Ecto neural progenitor cell (in vitro differentiated cells): Measurements from ENCODE around the gene KCNQ5.
"Not testable (repeated sequence)": the region's sequence is repeated elsewhere in the genome, so short reads cannot be mapped to it uniquely, and the experiment has no call there.

Source experiments
- DNase-seq: peaks from one replicate; pipeline ENCODE4 v3.0.0-alpha.2; 2018; ENCODE audit warnings: low spot score

Gene KCNQ5

GRCh38 chr6:72950114-72950860 is 328.4 kb downstream of the KCNQ5 start:
- no peak for DNase-seq

- DNase-seq: no peak
These were observed 331.2 kb downstream of the KCNQ5 start for GRCh38 chr6:72952808-72953630.

- DNase-seq: no peak
These were observed 332.1 kb downstream of the KCNQ5 start for GRCh38 chr6:72953971-72954381.

- DNase-seq: no peak
These were observed 332.9 kb downstream of the KCNQ5 start for GRCh38 chr6:72954716-72955115.

GRCh38 chr6:72955666-72956065 is 333.8 kb downstream of the KCNQ5 start:
- DNase-seq: no peak

DNA sequence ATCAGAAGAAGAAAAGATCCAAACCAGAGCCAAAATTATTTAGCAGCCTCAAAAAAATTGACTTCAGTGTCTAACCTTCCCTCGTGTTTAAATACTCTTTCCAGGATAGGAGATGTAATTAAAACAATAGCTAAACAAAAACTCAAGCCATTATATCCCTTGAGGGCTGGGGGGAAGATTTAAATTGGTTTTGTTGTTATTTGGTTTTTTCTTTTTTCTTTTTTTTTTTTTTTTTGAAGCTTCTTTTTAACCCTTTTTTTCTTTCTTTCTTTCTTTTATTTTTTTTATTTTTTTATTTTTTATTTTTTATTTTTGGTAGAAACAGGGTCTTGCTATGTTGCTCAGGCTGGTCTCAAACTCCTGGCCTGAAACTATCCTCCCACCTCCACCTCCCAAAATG is 334.4 kb downstream of the KCNQ5 start:
- no peak for DNase-seq

DNA sequence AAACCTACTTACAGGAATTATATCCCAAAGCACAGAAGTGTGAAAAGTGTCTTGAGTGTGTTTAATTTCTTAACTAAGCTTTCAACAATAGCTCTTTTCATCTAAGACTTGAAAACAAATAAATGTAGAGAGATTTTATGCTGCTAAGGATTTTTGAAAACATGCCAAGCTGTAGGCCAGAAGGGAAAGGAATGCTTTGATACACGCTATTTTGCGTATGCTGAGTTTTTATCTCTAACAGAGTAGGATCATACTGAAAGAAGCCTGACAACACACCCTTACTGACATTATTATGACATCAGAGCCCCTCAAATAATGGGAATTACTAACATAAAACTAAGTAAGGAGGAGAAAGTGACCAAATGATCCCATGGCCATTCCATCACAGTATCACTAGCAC is 338.0 kb downstream of the KCNQ5 start:
- DNase-seq: no peak

GRCh38 chr6:72963946-72964345 is 342.1 kb downstream of the KCNQ5 start:
- no peak for DNase-seq

GRCh38 chr6:72966628-72967280 is 344.9 kb downstream of the KCNQ5 start:
- DNase-seq: no peak

- DNase-seq: no peak
These were observed 345.5 kb downstream of the KCNQ5 start for GRCh38 chr6:72967329-72967728.

- DNase-seq: no peak
These were observed 346.8 kb downstream of the KCNQ5 start for GRCh38 chr6:72968704-72969103.

DNA sequence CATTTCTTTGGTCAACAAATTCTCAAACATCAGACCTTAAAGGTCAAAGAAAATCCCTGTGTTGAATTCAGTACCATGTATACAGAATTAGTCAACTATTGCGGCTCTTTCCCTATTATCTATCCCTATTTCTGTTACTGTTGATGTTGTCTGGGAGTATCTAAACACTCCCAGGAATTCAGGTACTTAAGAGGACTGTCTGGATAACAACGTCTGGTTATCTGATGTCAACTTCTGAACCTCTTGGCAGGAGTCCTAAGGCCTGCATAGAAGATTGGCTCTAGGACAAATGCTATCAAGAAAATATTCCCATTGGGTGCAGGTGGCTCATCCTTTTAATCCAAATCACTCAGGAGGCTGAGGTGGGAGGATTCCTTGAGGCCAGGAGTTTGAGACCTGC is 347.8 kb downstream of the KCNQ5 start:
- DNase-seq: no peak

DNA sequence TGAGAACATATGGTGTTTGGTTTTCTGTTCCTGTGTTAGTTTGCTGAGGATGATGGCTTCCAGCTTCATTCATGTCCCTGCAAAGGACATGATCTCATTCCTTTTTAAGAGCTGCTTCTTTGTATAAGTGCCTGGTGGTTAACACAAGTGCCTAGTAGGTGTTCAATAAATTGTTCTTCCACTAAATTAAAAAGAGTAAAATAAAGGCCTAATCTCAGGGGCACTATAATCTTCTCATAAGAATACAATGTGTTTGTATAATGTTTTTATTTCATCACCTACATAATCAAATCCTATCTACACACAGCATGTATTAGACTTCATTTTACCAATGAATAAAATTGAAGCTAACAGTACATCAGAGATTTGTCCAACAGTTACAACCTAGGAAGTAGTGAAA is 350.7 kb downstream of the KCNQ5 start:
- no peak for DNase-seq

- DNase-seq: no peak
These were observed 352.4 kb downstream of the KCNQ5 start for GRCh38 chr6:72974276-72974675.

DNA sequence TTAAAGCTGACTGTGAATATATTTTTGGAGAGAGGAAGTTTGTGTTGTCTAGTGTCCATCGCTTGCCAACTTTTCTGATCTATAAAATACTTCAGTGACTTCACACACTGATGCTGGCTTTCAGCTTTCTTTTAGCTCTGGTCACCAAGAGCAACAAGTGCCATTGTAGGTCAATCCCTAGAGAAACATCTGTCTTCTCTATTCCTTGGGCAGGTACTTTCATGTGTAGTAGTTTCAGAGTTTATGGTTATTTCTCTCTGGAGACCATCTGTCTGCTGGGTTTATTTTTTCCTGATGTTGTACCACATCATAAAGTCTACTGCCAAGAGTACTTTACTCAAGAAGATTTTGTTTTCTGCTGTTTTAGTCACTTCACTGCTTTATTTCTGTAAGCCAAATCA is 353.5 kb downstream of the KCNQ5 start:
- DNase-seq: no peak

DNA sequence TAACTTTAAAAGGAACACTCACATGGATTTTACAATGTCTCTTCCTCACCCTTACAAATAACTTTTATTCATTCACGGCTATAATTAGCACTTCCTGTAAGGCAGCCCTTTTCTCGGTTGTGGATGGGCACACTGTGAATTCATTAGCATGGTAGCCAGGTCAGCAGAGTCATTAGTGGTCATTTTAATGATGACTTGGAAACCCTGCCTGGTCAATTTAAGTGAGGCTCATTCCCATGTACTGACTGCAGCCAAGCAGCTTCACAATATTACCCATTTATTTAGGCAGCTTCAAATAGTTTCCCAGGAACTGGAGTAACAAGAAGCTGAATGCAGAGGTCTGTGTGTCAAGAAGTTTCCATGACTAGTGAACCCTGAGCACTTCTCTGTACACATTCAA is 354.6 kb downstream of the KCNQ5 start:
- DNase-seq: no peak

DNA sequence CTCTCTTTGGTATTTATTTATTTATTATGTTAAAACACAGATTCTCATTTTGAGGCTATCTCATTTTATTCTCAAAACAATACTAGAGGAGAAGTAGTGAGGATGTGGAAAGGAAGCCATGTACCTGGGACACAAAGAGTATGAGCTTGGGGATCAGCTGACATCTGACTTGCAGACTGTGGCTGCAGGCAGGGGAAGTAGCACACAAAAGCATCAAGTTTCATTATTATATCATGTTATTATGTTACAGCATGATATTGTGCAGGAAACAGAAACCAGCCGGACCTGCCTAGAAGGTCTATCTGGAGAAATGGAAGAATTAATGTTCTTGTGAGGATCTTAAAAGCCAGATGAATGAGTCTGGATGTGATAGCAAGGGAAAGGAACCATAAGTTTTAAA is 355.2 kb downstream of the KCNQ5 start:
- no peak for DNase-seq

DNA sequence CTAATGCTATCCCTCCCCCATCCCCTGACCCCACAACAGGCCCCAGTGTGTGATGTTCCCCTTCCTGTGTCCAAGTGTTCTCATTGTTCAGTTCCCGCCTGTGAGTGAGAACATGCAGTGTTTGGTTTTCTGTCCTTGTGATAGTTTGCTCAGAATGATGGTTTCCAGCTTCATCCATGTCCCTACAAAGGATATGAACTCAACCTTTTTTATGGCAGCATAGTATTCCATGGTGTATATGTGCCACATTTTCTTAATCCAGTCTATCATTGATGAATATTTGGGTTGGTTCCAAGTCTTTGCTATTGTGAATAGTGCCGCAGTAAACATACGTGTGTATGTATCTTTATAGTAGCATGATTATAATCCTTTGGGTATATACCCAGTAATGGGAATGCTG is 356.9 kb downstream of the KCNQ5 start:
- not testable (repeated sequence) for DNase-seq

DNA sequence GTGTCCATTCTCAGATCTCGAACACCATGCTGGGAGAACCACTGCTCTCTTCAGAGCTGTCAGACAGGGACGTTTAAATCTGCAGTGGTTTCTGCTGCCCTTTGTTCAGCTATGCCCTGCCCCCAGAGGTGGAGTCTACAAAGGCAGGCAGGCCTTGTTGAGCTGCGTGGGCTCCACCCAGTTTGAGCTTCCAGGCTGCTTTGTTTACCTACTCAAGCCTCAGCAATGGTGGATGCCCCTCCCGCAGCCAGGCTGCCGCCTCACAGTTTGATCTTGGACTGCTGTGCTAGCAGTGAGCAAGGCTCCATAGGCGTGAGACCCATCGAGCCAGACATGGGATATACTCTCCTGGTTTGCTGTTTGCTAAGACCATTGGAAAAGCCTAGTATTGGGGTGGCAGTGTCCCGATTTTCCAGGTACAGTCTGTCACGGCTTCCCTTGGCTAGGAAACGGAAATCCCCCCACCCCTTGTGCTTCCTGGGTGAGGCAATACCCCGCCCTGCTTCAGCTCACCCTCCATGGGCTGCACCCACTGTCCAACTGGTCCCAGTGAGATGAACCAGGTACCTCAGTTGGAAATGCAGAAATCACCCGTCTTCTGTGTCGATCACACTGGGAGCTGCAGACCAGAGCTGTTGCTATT is 362.4 kb downstream of the KCNQ5 start:
- DNase-seq: not testable (repeated sequence)

- DNase-seq: no peak
These were observed 363.3 kb downstream of the KCNQ5 start for GRCh38 chr6:72984981-72985665.

DNA sequence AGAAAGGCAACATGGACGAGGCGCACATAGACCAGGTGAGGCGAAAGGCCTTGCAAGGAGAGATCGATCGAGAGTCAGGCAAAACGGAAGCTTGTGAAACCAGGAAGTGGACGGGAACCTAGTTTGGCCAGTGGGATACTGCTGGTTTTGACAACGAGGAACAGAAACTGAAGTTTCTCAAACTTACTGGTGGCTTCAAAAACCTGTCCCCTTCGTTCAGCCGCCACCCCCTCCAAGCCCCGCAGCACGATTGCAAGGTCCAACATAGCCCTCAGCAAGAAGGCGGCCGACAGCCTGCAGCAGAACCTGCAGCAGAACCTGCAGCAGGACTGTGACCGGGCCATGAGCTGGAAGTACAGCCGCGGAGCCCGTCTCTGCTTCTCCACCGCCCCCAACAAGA is 365.4 kb downstream of the KCNQ5 start:
- no peak for DNase-seq

GRCh38 chr6:72999995-73000394 is 378.1 kb downstream of the KCNQ5 start:
- DNase-seq: no peak
